Activated T-helper 17 cell treated with anti-CD3 and anti-CD28 coated beads, Interleukin-2, amount 50 U/mL, for 72 hours (primary cell): ENCODE measurements around the gene KLHL7. TPM values are rescaled to one million over a fixed set of nuclear protein-coding genes. Genes with fewer than 3 reads are reported as not detected.

Experiments
- ATAC-seq: fragments of 150-1000 bp; cut with Tn5 transposase; replicated peaks from 2 replicates; pipeline ENCODE4 v1.10.0; 2021; ENCODE audit warnings: mild to moderate bottlenecking, moderate library complexity
- H3K27ac Mint-ChIP-seq: one replicate; pipeline ENCODE4 v1.8.0; 2022; ENCODE audit warnings: mixed read lengths
- H3K27me3 Mint-ChIP-seq: one replicate; pipeline ENCODE4 v1.8.0; 2022; ENCODE audit warnings: mixed read lengths
- H3K36me3 Mint-ChIP-seq: one replicate; pipeline ENCODE4 v1.8.0; 2022; ENCODE audit warnings: low read depth, mild to moderate bottlenecking, mixed read lengths
- H3K4me1 Mint-ChIP-seq: one replicate; pipeline ENCODE4 v1.8.0; 2022; ENCODE audit warnings: mixed read lengths
- H3K4me3 Mint-ChIP-seq: one replicate; pipeline ENCODE4 v1.8.0; 2022; ENCODE audit warnings: mild to moderate bottlenecking, mixed read lengths
- H3K9me3 Mint-ChIP-seq: one replicate; pipeline ENCODE4 v1.8.0; 2022; ENCODE audit warnings: mixed read lengths
- total RNA-seq, 2 donors: library from RNA; stranded (reverse); gene quantifications; one replicate each; pipeline ENCODE4 v1.2.3, GENCODE V29; 2022

KLHL7 gene
- total RNA-seq, result 10 to 100 TPM; 15.0 to 19.4 TPM

DNA sequence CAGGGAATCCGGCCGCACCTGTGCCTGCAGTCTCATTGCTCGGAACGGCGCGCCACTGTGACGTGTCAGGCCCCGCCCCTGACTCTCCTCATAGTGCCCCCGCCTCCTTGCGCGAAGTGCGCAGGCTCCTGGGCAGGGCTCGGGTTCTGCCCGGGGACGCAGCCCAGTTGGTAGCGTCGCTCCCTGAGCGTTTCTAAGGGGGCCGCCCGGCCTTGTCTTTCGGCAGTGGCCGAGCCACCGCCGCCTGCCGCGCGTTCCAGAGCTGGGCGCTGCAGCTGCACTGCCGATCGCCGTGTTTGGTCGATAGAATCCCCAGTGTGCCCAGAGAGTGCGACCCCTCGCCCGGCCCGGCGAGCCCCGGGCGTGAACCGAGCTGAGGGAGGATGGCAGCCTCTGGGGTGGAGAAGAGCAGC is at the start of gene KLHL7:
KLHL7 (plus strand) TSS at position 142 of the 413 bp plus-strand sequence; CDS start at position 384, 242 bp downstream.
- no peaks in the 10 kb centered on the region for H3K36me3 Mint-ChIP-seq
- H3K4me1 Mint-ChIP-seq, result peaks cover 26% of the 10 kb centered on the region
- H3K27ac Mint-ChIP-seq, result peak within 1 kb of the TSS; percentile 94
- H3K27me3 Mint-ChIP-seq, result no peaks in the 10 kb centered on the region
- peak within 1 kb of the TSS; percentile 95 for H3K4me3 Mint-ChIP-seq
- ATAC-seq, result peak; percentile 99
- H3K9me3 Mint-ChIP-seq, result no peaks in the 10 kb centered on the region

- no peak overlapping the region for H3K27ac Mint-ChIP-seq
- no peaks in the 10 kb centered on the region for H3K4me1 Mint-ChIP-seq
- no peak for ATAC-seq
- no peak overlapping the region for H3K4me3 Mint-ChIP-seq
- no peaks in the 10 kb centered on the region for H3K36me3 Mint-ChIP-seq
- no peaks in the 10 kb centered on the region for H3K9me3 Mint-ChIP-seq
- H3K27me3 Mint-ChIP-seq, result no peaks in the 10 kb centered on the region
Measured at GRCh38 chr7:23058408-23059096, 47.0 kb upstream of the KLHL7 start.

- no peak overlapping the region for H3K4me3 Mint-ChIP-seq
- ATAC-seq, result no peak
- H3K27ac Mint-ChIP-seq, result no peak overlapping the region
- no peaks in the 10 kb centered on the region for H3K36me3 Mint-ChIP-seq
- H3K4me1 Mint-ChIP-seq, result no peaks in the 10 kb centered on the region
- H3K9me3 Mint-ChIP-seq, result no peaks in the 10 kb centered on the region
- H3K27me3 Mint-ChIP-seq, result no peaks in the 10 kb centered on the region
Measured at GRCh38 chr7:23061327-23061726, 44.3 kb upstream of the KLHL7 start.

- ATAC-seq, result no peak
- Mint-ChIP-seq H3K27me3 (peaks cover 2% of the 10 kb centered on the region), H3K9me3 (no peaks in the 10 kb centered on the region), H3K4me3 (no peak overlapping the region), H3K27ac (no peak overlapping the region), H3K4me1 (no peaks in the 10 kb centered on the region), H3K36me3 (no peaks in the 10 kb centered on the region)
Measured at GRCh38 chr7:23062452-23062851, 43.1 kb upstream of the KLHL7 start.

DNA sequence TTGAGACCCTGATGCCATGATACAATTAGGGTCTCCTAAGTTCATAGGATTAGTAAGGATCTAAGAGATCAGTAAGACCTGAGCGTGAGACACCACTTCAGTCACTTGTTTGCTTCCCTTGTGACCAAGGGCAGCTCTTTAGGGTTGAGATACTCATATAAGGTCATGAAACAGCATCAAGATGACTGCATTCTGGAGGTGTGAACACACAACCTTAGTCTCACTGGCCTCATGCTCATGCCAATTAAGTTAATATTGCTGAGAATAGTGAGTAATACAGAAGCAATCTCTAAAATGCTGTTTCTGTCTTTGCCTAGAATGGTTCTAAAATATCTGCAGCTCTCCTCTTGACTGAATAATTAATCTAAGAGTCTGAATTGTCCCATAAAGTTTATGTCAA is 39.6 kb upstream of the KLHL7 start:
- ATAC-seq, result no peak
- no peaks in the 10 kb centered on the region for H3K36me3 Mint-ChIP-seq
- no peaks in the 10 kb centered on the region for H3K4me1 Mint-ChIP-seq
- H3K27me3 Mint-ChIP-seq, result peaks cover 6% of the 10 kb centered on the region
- H3K9me3 Mint-ChIP-seq, result no peaks in the 10 kb centered on the region
- H3K27ac Mint-ChIP-seq, result no peak overlapping the region
- no peak overlapping the region for H3K4me3 Mint-ChIP-seq

DNA sequence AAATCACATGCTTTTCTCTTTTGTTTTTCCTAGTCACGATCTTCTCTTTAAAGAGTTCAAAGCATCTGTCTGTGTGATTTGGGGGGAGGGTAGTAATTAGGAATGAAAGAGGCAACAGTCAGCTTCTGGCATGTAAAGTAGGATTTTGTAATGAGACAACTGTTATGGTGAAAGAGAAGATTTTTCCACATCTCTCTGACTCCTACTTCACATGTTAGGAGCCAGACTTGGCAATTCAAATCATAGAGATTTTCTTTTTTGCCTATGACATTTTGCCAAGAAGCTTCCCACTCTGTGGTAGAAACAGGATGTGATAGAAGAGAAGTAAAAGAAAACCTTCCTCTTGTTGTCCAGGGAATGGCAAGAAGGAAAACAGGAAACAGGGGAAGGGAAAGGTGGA is 38.3 kb upstream of the KLHL7 start:
- Mint-ChIP-seq H3K9me3 (no peaks in the 10 kb centered on the region), H3K27me3 (peaks cover 6% of the 10 kb centered on the region), H3K4me1 (no peaks in the 10 kb centered on the region), H3K4me3 (no peak overlapping the region), H3K36me3 (no peaks in the 10 kb centered on the region), H3K27ac (no peak overlapping the region)
- no peak for ATAC-seq

DNA sequence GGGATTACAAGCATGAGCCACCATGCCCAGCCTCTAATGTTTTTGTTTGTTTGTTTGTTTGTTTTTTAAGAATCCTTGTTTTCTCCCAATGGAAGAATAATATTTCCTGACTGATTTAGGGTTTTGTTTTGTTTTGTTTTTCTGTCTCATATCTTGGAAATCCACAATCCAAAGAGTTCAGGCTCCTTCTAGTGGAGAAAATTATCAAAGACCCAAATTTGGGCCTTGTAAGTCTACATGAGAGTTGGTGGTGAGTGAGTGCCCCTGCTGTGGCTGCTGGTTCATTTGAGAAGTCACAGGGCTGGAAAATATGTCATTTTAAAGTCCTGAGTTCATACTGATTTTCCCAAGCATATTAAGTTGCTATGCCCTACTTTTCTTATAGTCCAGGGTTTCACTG is 33.5 kb upstream of the KLHL7 start:
- no peaks in the 10 kb centered on the region for H3K9me3 Mint-ChIP-seq
- H3K4me1 Mint-ChIP-seq, result no peaks in the 10 kb centered on the region
- ATAC-seq, result no peak
- peaks cover 10% of the 10 kb centered on the region for H3K27me3 Mint-ChIP-seq
- no peak overlapping the region for H3K4me3 Mint-ChIP-seq
- no peaks in the 10 kb centered on the region for H3K36me3 Mint-ChIP-seq
- no peak overlapping the region for H3K27ac Mint-ChIP-seq

DNA sequence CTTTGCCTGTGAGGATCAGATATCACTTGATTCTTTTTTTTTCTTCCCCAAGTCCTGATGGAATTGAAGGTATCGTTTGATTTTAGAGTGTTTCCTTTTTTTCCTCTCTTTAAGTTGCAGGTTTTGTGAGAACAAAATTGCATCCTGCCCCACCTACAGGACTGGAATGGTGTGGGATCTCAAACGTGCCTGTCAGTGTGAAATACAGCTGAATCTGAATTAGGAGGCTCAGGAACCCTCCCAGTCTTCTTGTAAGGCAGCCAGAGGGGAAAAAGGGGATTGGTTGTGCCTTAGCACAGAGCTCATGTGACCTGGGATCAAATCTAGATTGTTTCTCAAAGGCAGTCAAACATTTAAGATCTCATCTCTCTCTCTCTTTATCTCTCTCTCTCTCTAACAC is 32.7 kb upstream of the KLHL7 start:
- Mint-ChIP-seq H3K4me1 (no peaks in the 10 kb centered on the region), H3K27me3 (peaks cover 4% of the 10 kb centered on the region), H3K4me3 (no peak overlapping the region), H3K36me3 (no peaks in the 10 kb centered on the region), H3K27ac (no peak overlapping the region), H3K9me3 (no peaks in the 10 kb centered on the region)
- ATAC-seq, result no peak

- ATAC-seq, result no peak
- Mint-ChIP-seq H3K4me1 (no peaks in the 10 kb centered on the region), H3K27ac (no peak overlapping the region), H3K4me3 (no peak overlapping the region), H3K36me3 (no peaks in the 10 kb centered on the region), H3K9me3 (no peaks in the 10 kb centered on the region), H3K27me3 (peaks cover 5% of the 10 kb centered on the region)
Measured at GRCh38 chr7:23074443-23075261, 30.9 kb upstream of the KLHL7 start.

- H3K27ac Mint-ChIP-seq, result no peak overlapping the region
- no peaks in the 10 kb centered on the region for H3K36me3 Mint-ChIP-seq
- no peaks in the 10 kb centered on the region for H3K9me3 Mint-ChIP-seq
- H3K4me1 Mint-ChIP-seq, result no peaks in the 10 kb centered on the region
- no peak for ATAC-seq
- no peak overlapping the region for H3K4me3 Mint-ChIP-seq
- peaks cover 9% of the 10 kb centered on the region for H3K27me3 Mint-ChIP-seq
Measured at GRCh38 chr7:23075571-23075970, 30.0 kb upstream of the KLHL7 start.

DNA sequence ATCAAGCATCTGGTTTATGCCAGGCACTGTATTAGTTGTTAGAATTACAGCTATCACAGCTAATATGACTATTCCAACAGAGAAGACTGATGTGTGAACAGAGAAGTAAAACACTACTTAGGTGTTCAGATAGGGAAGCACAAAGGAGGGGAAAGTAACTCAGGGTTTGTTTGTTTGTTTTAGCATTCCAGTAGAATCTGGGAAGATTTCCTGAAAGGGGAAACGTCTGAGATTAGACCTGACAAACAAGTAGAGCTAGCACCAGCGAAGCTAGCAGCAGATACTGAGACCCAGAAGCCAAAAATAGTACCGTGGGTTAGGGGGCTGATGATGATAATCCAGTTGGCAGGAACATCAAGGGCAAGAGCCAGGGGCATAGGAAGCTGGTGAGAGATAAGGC is 28.8 kb upstream of the KLHL7 start:
- Mint-ChIP-seq H3K9me3 (no peaks in the 10 kb centered on the region), H3K4me1 (no peaks in the 10 kb centered on the region), H3K4me3 (no peak overlapping the region), H3K36me3 (no peaks in the 10 kb centered on the region), H3K27ac (no peak overlapping the region), H3K27me3 (peaks cover 11% of the 10 kb centered on the region)
- no peak for ATAC-seq

- no peaks in the 10 kb centered on the region for H3K4me1 Mint-ChIP-seq
Measured at GRCh38 chr7:23093111-23093510, 12.5 kb upstream of the KLHL7 start.

DNA sequence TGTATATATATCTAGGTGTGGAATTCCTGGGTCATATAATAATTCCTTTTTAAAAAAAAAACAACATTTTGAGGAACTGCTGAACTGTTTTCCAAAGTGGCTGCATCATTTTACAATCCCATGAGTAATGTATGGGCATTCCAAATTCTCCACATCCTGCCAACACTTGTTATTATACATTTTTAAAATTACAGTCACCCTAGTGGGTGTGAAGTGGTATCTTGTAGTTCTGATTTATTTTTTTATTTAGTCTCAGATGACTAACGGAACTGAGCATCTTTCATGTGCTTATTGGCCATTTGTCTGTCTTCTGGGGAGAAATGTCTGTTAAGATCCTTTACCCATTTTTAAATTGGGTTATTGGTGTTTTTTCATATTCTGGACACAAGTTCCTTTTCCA is 12.0 kb upstream of the KLHL7 start:
- Mint-ChIP-seq H3K9me3 (no peaks in the 10 kb centered on the region), H3K27ac (no peak overlapping the region), H3K4me1 (no peaks in the 10 kb centered on the region), H3K4me3 (no peak overlapping the region), H3K36me3 (no peaks in the 10 kb centered on the region), H3K27me3 (peaks cover 3% of the 10 kb centered on the region)
- ATAC-seq, result no peak

More at GRCh38 chr7:23093111-23093510, 12.5 kb upstream of the KLHL7 start:
- Mint-ChIP-seq H3K4me3 (no peak overlapping the region), H3K9me3 (no peaks in the 10 kb centered on the region), H3K27ac (no peak overlapping the region), H3K27me3 (peaks cover 3% of the 10 kb centered on the region), H3K36me3 (no peaks in the 10 kb centered on the region)
- ATAC-seq, result no peak

- no peaks in the 10 kb centered on the region for H3K36me3 Mint-ChIP-seq
- no peaks in the 10 kb centered on the region for H3K27me3 Mint-ChIP-seq
- H3K27ac Mint-ChIP-seq, result no peak overlapping the region
- H3K4me3 Mint-ChIP-seq, result no peak overlapping the region
- no peaks in the 10 kb centered on the region for H3K4me1 Mint-ChIP-seq
- ATAC-seq, result no peak
- H3K9me3 Mint-ChIP-seq, result no peaks in the 10 kb centered on the region
Measured at GRCh38 chr7:23096518-23097290, 8.9 kb upstream of the KLHL7 start.
